Transverse colon (tissue), 4 donors: ENCODE data around the gene RANBP6.

ENCODE experiments used
- CTCF ChIP-seq, 5 experiments: fragments of 200-600 bp in 3 of 5; fragments of 450-650 bp in 2 of 5; sonication (generic) in 3 of 5; IDR thresholded peaks; 1 replicate in 2 of 5; 2 replicates in 3 of 5; pipeline ENCODE4 v1.5.1; 2016 to 2017; ENCODE audit warnings: antibody characterized with exemption in 5 of 5, inconsistent platforms in 3 of 5, mild to moderate bottlenecking in 2 of 5, moderate library complexity in 1 of 5
- EP300 ChIP-seq: sonication (generic); formaldehyde crosslinking; IDR thresholded peaks from one replicate; pipeline ENCODE4 v1.6.1; 2017; ENCODE audit warnings: antibody characterized with exemption, low read depth
- POLR2AphosphoS5 ChIP-seq, 3 donors: sonication (generic); formaldehyde crosslinking; IDR thresholded peaks; one replicate each; pipeline ENCODE4 v1.6.1; 2016; ENCODE audit warnings: antibody characterized with exemption in 3 of 3

- TF ChIP-seq EP300 (no peak), CTCF (IDR thresholded peaks at IDR 0.05) (no peak), POLR2AphosphoS5 (IDR thresholded peaks at IDR 0.05) (no peak)
Observed at GRCh38 chr9:6047020-6047419, 31.6 kb upstream of the RANBP6 start.
